ENCODE results near the gene FAM181A.

FAM181A gene

DNA sequence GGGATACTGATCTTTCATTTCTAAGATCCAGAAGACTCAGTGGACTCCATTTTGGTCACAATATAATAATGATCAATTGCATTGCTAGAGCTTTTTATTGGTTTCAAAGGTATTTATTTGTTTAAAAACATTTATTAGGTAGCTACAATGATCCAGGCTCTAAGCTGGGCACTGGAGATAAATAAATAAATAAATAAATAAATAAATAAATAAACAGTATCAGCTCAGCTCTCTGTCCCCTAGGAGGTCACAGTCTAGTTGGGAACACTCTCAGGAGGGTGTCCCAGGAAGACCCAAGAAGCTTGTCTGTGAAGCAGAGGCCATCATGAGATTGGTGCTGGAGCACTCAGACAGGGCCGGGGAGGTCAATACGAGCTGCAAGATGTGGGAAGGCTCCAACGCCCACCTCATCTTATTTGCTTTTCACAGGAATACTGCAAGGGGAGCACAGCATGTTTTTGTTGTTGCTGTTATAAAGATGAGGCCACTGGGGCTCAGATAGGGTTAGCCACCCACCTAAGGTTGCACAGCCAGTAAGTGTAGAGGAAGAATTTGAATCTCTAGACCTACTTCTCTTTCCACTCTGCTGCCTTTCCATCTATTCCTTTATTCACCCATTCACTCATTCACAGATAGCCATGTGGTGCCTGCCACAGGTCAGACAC, 33.8 kb downstream of the FAM181A start:
- H3K27me3 ChIP-seq (replicated peaks): no peaks in the 10 kb centered on the region
- H3K4me3 ChIP-seq (ENCODE audit: low read depth, low read length): no peak overlapping the region
- H3K36me3 ChIP-seq (replicated peaks): no peaks in the 10 kb centered on the region
- no peak for DNase-seq
- TF ChIP-seq, protein P1, sequence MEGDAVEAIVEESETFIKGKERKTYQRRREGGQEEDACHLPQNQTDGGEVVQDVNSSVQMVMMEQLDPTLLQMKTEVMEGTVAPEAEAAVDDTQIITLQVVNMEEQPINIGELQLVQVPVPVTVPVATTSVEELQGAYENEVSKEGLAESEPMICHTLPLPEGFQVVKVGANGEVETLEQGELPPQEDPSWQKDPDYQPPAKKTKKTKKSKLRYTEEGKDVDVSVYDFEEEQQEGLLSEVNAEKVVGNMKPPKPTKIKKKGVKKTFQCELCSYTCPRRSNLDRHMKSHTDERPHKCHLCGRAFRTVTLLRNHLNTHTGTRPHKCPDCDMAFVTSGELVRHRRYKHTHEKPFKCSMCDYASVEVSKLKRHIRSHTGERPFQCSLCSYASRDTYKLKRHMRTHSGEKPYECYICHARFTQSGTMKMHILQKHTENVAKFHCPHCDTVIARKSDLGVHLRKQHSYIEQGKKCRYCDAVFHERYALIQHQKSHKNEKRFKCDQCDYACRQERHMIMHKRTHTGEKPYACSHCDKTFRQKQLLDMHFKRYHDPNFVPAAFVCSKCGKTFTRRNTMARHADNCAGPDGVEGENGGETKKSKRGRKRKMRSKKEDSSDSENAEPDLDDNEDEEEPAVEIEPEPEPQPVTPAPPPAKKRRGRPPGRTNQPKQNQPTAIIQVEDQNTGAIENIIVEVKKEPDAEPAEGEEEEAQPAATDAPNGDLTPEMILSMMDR (IDR thresholded peaks at IDR 0.05; ENCODE audit: low read depth, low read length, missing control alignments): no peak
- H3K27ac ChIP-seq: no peak overlapping the region
- in situ Hi-C loops (cut with HindIII; ENCODE audit: low pct_ligation_motif_present, low sequenced_read_pairs): no loop called here

DNA sequence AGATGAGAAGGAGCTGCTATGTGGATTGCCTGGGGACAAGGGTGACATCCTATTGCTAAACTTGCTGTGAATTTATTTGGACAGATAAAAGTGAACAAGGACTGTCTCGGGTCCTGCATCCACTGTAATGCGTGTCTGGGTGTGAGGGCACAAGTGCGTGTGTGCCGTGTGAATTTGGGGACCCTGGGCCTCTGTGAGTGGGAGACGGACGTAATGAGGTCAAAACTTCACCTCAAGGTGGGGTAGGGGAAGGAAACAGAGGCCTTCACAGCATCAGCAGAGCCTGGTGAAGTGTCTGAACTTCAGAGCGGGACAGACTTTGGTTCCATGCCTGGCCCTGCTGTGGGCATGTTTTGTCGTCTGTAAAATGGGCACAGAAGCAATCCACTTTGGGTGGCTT, 34.5 kb downstream of the FAM181A start:
- TF ChIP-seq, protein P1 (IDR thresholded peaks at IDR 0.05; ENCODE audit: low read depth, low read length, missing control alignments): no peak
- DNase-seq: no peak
- Histone ChIP-seq H3K27ac (no peak overlapping the region), H3K4me3 (ENCODE audit: low read depth, low read length) (no peak overlapping the region), H3K27me3 (replicated peaks) (no peaks in the 10 kb centered on the region), H3K36me3 (replicated peaks) (no peaks in the 10 kb centered on the region)
- in situ Hi-C loops (cut with HindIII; ENCODE audit: low pct_ligation_motif_present, low sequenced_read_pairs): no loop called here

DNA sequence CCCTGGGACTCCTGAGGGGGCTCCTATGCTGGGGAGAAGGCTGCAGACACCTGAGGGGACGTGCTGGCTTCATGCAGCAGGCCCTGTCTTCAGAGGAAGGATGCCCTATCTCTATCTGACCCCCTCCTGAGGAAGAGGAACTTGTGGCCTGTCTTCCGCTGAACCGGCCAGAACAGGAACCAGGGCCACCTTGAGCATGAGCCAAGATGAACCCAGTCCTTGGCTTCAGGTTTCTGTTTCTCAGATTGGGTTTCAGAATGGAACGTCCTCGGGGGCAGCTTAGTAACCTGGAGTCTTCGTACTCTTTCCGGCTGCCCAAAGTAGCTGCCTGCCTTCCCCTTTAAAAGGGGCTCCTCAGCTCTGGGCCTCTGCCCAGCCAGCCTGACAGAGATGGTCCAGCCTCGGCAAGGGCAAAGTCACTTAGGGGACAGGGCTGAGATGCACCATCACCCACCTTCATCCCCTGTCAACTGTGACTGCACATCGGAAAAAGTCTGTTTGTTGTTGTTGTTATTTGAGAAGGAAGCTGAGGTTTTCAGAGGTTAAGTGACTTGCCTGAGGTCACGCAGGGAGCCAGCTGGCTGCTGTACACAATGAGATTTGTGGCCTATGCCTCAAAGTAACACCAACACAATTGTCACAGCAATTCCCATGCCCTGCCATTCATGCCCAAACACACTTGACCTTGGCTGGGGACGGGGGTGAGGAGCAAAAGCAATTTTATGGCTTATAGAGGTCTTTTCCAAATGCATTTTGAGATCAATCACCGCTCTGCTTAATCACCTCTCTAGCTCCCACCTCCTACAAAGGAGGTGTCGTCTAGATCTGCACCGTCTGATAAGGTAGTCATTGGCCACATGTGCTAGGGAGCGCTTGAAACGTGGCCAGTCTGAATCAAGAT, 35.8 kb downstream of the FAM181A start:
- H3K27me3 ChIP-seq (replicated peaks): no peaks in the 10 kb centered on the region
- no peak overlapping the region for H3K4me3 ChIP-seq (ENCODE audit: low read depth, low read length)
- no peak overlapping the region for H3K27ac ChIP-seq
- H3K36me3 ChIP-seq (replicated peaks): no peaks in the 10 kb centered on the region
- TF ChIP-seq, protein P1 (IDR thresholded peaks at IDR 0.05; ENCODE audit: low read depth, low read length, missing control alignments): no peak
- no peak for DNase-seq
- in situ Hi-C loops (cut with HindIII; ENCODE audit: low pct_ligation_motif_present, low sequenced_read_pairs): no loop called here

DNA sequence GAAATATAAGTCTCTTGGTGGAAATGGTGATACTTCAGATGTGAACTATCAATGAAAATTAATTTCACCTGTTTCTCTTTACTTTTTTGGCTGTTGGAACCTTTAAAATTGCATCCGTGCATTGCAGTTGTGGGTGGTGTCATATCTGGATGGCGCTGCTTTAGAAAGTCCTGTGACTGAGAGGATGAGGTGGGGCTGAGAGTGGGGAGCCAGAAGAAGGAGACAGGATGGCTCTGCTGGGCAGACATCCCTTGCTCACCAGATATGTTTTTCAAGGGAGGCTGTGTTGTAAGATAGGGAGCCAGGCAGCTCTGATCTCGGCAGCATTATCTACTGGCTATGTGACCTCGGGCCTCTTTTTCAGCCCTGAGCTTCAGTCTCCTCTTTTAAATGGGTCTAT, 36.5 kb downstream of the FAM181A start:
- no peak overlapping the region for H3K27ac ChIP-seq
- no peak overlapping the region for H3K4me3 ChIP-seq (ENCODE audit: low read depth, low read length)
- no peak for DNase-seq

DNA sequence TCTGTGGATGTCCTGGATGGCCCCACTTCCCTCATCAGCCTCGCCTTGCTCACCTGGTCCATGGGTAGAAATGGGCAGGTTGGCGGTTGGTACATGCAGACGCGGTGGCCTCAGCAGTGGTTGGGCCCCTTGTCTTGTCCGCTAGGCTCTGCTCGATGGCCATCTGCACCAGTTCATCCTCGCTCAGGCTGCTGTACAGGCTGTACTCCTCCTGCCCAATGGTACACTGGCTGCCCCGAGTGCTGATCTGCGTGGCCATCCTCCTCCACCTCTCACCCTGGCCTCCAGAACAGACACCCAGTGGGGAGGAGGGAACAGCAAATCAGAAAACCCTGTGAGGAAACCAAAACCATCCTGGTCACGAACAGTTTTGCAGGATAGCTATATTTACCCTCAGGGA, 37.1 kb downstream of the FAM181A start:
- DNase-seq: no peak
- TF ChIP-seq, protein P1 (IDR thresholded peaks at IDR 0.05; ENCODE audit: low read depth, low read length, missing control alignments): no peak
- no peaks in the 10 kb centered on the region for H3K36me3 ChIP-seq (replicated peaks)
- no peaks in the 10 kb centered on the region for H3K27me3 ChIP-seq (replicated peaks)
- H3K27ac ChIP-seq: no peak overlapping the region
- in situ Hi-C loops (cut with HindIII; ENCODE audit: low pct_ligation_motif_present, low sequenced_read_pairs): no loop called here
- H3K4me3 ChIP-seq (ENCODE audit: low read depth, low read length): no peak overlapping the region

More for the DNA sequence above, 36.5 kb downstream of the FAM181A start:
- in situ Hi-C loops (cut with HindIII; ENCODE audit: low pct_ligation_motif_present, low sequenced_read_pairs): no loop called here
- Histone ChIP-seq H3K36me3 (replicated peaks) (no peaks in the 10 kb centered on the region), H3K27me3 (replicated peaks) (no peaks in the 10 kb centered on the region)
- TF ChIP-seq, protein P1 (IDR thresholded peaks at IDR 0.05; ENCODE audit: low read depth, low read length, missing control alignments): no peak

All from brain microvascular endothelial cell (primary cell).